Rectal smooth muscle tissue (tissue), 1 donor: ENCODE data around the gene NRG3.

Experiments used
- H3K27ac ChIP-seq: one replicate; pipeline ENCODE4 v1.7.0; 2013; ENCODE audit warnings: low read depth, low read length, inconsistent platforms
- H3K27me3 ChIP-seq: one replicate; pipeline ENCODE4 v1.7.0; 2013; ENCODE audit warnings: low read length; ENCODE audit not compliant: control insufficient read depth, insufficient read depth
- H3K36me3 ChIP-seq: one replicate; pipeline ENCODE4 v1.7.0; 2013; ENCODE audit warnings: low read length; ENCODE audit not compliant: control insufficient read depth, insufficient read depth
- H3K4me1 ChIP-seq: one replicate; pipeline ENCODE4 v1.7.0; 2013; ENCODE audit warnings: low read length; ENCODE audit not compliant: control insufficient read depth, insufficient read depth
- H3K4me3 ChIP-seq: one replicate; pipeline ENCODE4 v1.7.0; 2013; ENCODE audit warnings: low read length
- H3K9ac ChIP-seq: one replicate; pipeline ENCODE4 v1.7.0; 2013; ENCODE audit warnings: low read length

The NRG3 gene

GRCh38 chr10:82071231-82071630, 196.2 kb downstream of the NRG3 start:
- Histone ChIP-seq H3K36me3 (no peaks in the 10 kb centered on the region), H3K27me3 (no peaks in the 10 kb centered on the region), H3K4me1 (no peaks in the 10 kb centered on the region), H3K27ac (no peak overlapping the region), H3K9ac (no peak overlapping the region), H3K4me3 (no peak overlapping the region)

GRCh38 chr10:82072124-82072523, 197.1 kb downstream of the NRG3 start:
- Histone ChIP-seq H3K27me3 (no peaks in the 10 kb centered on the region), H3K4me1 (no peaks in the 10 kb centered on the region), H3K36me3 (no peaks in the 10 kb centered on the region), H3K4me3 (no peak overlapping the region), H3K9ac (no peak overlapping the region), H3K27ac (no peak overlapping the region)

GRCh38 chr10:82075605-82076004, 200.6 kb downstream of the NRG3 start:
- Histone ChIP-seq H3K36me3 (no peaks in the 10 kb centered on the region), H3K9ac (no peak overlapping the region), H3K4me1 (no peaks in the 10 kb centered on the region), H3K27me3 (no peaks in the 10 kb centered on the region), H3K27ac (no peak overlapping the region), H3K4me3 (no peak overlapping the region)

GRCh38 chr10:82084496-82084895, 209.5 kb downstream of the NRG3 start:
- Histone ChIP-seq H3K36me3 (no peaks in the 10 kb centered on the region), H3K9ac (no peak overlapping the region), H3K4me1 (no peaks in the 10 kb centered on the region), H3K27ac (no peak overlapping the region), H3K4me3 (no peak overlapping the region), H3K27me3 (no peaks in the 10 kb centered on the region)

GRCh38 chr10:82084904-82085303, 209.9 kb downstream of the NRG3 start:
- H3K4me1 ChIP-seq: no peaks in the 10 kb centered on the region
- no peaks in the 10 kb centered on the region for H3K27me3 ChIP-seq
- no peaks in the 10 kb centered on the region for H3K36me3 ChIP-seq
- H3K4me3 ChIP-seq: no peak overlapping the region
- H3K27ac ChIP-seq: no peak overlapping the region
- H3K9ac ChIP-seq: no peak overlapping the region

- Histone ChIP-seq H3K27ac (no peak overlapping the region), H3K9ac (no peak overlapping the region), H3K36me3 (no peaks in the 10 kb centered on the region), H3K27me3 (no peaks in the 10 kb centered on the region), H3K4me3 (no peak overlapping the region), H3K4me1 (no peaks in the 10 kb centered on the region)
Observed at GRCh38 chr10:82089327-82089726, 214.3 kb downstream of the NRG3 start.

- H3K27ac ChIP-seq: no peak overlapping the region
- no peak overlapping the region for H3K4me3 ChIP-seq
- no peak overlapping the region for H3K9ac ChIP-seq
- no peaks in the 10 kb centered on the region for H3K36me3 ChIP-seq
- no peaks in the 10 kb centered on the region for H3K27me3 ChIP-seq
- H3K4me1 ChIP-seq: no peaks in the 10 kb centered on the region
Observed at GRCh38 chr10:82091413-82091812, 216.4 kb downstream of the NRG3 start.

GRCh38 chr10:82092111-82092510, 217.1 kb downstream of the NRG3 start:
- H3K4me3 ChIP-seq: no peak overlapping the region
- H3K27me3 ChIP-seq: no peaks in the 10 kb centered on the region
- H3K4me1 ChIP-seq: no peaks in the 10 kb centered on the region
- no peak overlapping the region for H3K27ac ChIP-seq
- no peak overlapping the region for H3K9ac ChIP-seq
- no peaks in the 10 kb centered on the region for H3K36me3 ChIP-seq

GRCh38 chr10:82124713-82125112, 249.7 kb downstream of the NRG3 start:
- no peak overlapping the region for H3K9ac ChIP-seq
- no peaks in the 10 kb centered on the region for H3K27me3 ChIP-seq
- no peak overlapping the region for H3K27ac ChIP-seq
- H3K36me3 ChIP-seq: no peaks in the 10 kb centered on the region
- H3K4me3 ChIP-seq: no peak overlapping the region
- no peaks in the 10 kb centered on the region for H3K4me1 ChIP-seq

GRCh38 chr10:82128527-82128926, 253.5 kb downstream of the NRG3 start:
- Histone ChIP-seq H3K9ac (no peak overlapping the region), H3K4me1 (no peaks in the 10 kb centered on the region), H3K27me3 (no peaks in the 10 kb centered on the region), H3K4me3 (no peak overlapping the region), H3K36me3 (no peaks in the 10 kb centered on the region), H3K27ac (no peak overlapping the region)

GRCh38 chr10:82136103-82136502, 261.1 kb downstream of the NRG3 start:
- H3K4me1 ChIP-seq: no peaks in the 10 kb centered on the region
- H3K36me3 ChIP-seq: no peaks in the 10 kb centered on the region
- H3K27ac ChIP-seq: no peak overlapping the region
- no peak overlapping the region for H3K4me3 ChIP-seq
- no peaks in the 10 kb centered on the region for H3K27me3 ChIP-seq
- no peak overlapping the region for H3K9ac ChIP-seq

GRCh38 chr10:82144153-82144552, 269.2 kb downstream of the NRG3 start:
- H3K27me3 ChIP-seq: no peaks in the 10 kb centered on the region
- H3K4me1 ChIP-seq: no peaks in the 10 kb centered on the region
- H3K4me3 ChIP-seq: no peak overlapping the region
- no peaks in the 10 kb centered on the region for H3K36me3 ChIP-seq
- no peak overlapping the region for H3K9ac ChIP-seq
- no peak overlapping the region for H3K27ac ChIP-seq

GRCh38 chr10:82148764-82149163, 273.8 kb downstream of the NRG3 start:
- H3K9ac ChIP-seq: no peak overlapping the region
- H3K4me1 ChIP-seq: no peaks in the 10 kb centered on the region
- H3K36me3 ChIP-seq: no peaks in the 10 kb centered on the region

More at GRCh38 chr10:82148764-82149163, 273.8 kb downstream of the NRG3 start:
- H3K27me3 ChIP-seq: no peaks in the 10 kb centered on the region
- H3K27ac ChIP-seq: no peak overlapping the region
- H3K4me3 ChIP-seq: no peak overlapping the region
